ENCODE measurements around the gene MAP7D1. TPM values are rescaled to one million over a fixed set of nuclear protein-coding genes. Genes with fewer than 3 reads are reported as not detected.
A peak's percentile ranks its signal among the peaks of the same experiment; 100 is the strongest.

MAP7D1 gene
- total and polyA plus RNA-seq, 10 of the 15 experiments (the other 5 are each of a cell fraction or from before 2014, with no cell fraction given) = 4.4 to 97.6 (median 24.2) TPM

DNA sequence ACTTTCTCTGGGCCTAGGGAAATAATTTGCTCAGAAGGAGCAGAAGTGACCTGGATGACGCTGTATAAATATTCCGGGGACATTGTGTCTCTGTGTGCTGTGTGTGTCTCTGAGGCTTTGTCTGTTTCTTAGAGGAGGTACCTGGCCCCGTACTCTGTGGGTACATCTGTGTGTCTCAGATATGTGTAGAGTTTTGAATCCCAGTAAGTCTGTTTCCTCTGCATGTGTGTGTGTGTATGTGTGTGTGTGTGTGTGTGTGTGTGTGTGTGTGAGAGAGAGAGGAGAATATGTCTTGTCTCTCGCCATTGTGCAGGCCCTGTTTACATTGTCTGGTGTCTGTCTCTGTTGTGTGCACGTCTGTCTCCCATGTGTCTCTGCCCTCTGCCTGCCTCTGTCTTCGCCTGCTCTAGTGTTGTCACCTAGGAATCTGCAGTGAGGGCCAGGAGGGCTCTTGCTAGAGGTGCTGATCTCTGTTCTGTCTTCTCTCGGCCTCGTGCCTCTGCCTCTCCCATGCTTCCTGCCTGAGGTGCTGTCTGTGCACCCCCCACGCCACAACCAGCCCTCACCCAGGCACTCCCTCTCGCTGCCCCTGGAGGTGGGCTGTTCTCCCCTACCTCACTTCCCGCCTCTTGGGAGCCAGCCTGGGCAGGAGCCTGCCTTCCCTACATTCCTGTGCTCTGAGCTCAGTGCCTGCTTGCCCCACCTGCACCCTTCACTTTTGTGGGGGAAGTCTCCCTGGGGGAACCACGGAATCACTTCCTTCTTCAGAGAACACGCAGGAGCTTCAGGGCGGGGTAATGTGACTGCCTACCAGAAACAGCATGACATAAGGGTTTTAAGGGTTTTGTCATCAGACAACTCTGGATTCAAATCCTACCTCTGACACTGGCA, 5.9 kb downstream of the MAP7D1 start:
- peak overlapping the region; percentile 89 for H3K9ac ChIP-seq (ENCODE audit: control insufficient read depth, insufficient read depth, low read length)
- 31% methylated on average over 14 of the region's 14 CpGs for WGBS (ENCODE audit: insufficient coverage, insufficient replicate concordance, low lambda C conversion rate, missing lambda C conversion rate)
- ATAC-seq (peak; percentile 60), DNase-seq (ENCODE audit: low read depth, low spot score) (no peak), FAIRE-seq (no peak)
- POLR2A ChIA-PET = interaction anchor here (0.6 to 5.4 kb wide), 11 partner anchors 10 to 1314 kb away, joined by 3 to 86 read pairs (median 5); partner anchors contain the start of genes THRAP3 and TRAPPC3
- peak overlapping the region; percentile 70 for H3K4me2 ChIP-seq (ENCODE audit: control insufficient read depth, insufficient read depth)
- peaks cover 51% of the 10 kb centered on the region for H3K4me1 ChIP-seq (ENCODE audit: control insufficient read depth, insufficient read depth, low read length)
- 0 out of 2 replicates have a peak overlapping the region, but pooled peaks have one; percentile 24 for H2AFZ ChIP-seq (ENCODE audit: control insufficient read depth, low read depth, low read length)
- no peaks in the 10 kb centered on the region for H3K27me3 ChIP-seq (replicated peaks in 1 of 2; ENCODE audit: control insufficient read depth in 2 of 2, insufficient read depth in 2 of 2, low read length in 1 of 2)
- BruUV-seq (replicated peaks) = TSS peak; percentile 80
- in situ Hi-C loops (cut with MboI) (no loop called here), intact Hi-C loops (cut with micrococcal nuclease; ENCODE audit: unreplicated experiment) (no loop called here)
- H4K20me1 ChIP-seq (ENCODE audit: control insufficient read depth, insufficient read depth) = no peaks in the 10 kb centered on the region; the same call in 1 of the 2 replicates
- SMC1A ChIA-PET (ENCODE audit: uncharacterized antibody, unreplicated experiment) = interaction anchor here (0.8 to 7.5 kb wide), 10 partner anchors 11 to 235 kb away, joined by 3 to 135 read pairs (median 4); partner anchors contain the start of genes SH3D21 and TRAPPC3
- peak overlapping the region; percentile 85 for H3K4me3 ChIP-seq
- H3K79me2 ChIP-seq (ENCODE audit: control insufficient read depth, insufficient read depth, low read length) = peaks cover 88% of the 10 kb centered on the region
- CTCF ChIA-PET = interaction anchor here (0.9 to 7.3 kb wide), 11 partner anchors 8 to 125 kb away, joined by 3 to 136 read pairs (median 5); partner anchors contain the start of genes THRAP3 and TRAPPC3
- RAD21 ChIA-PET (ENCODE audit: unreplicated experiment) = interaction anchor here (0.7 to 6.3 kb wide), 11 partner anchors 11 to 278 kb away, joined by 3 to 146 read pairs (median 4); partner anchors contain the start of genes THRAP3 and TRAPPC3
- peaks cover 0 to 8% of the 10 kb centered on the region in 2 experiments; a peak in 2 of 4 replicates for H3K36me3 ChIP-seq (ENCODE audit: control insufficient read depth in 2 of 2, insufficient read depth in 2 of 2, low read length in 1 of 2)
- H3K27ac ChIP-seq (ENCODE audit: control insufficient read depth, insufficient read depth) = peak overlapping the region; percentile 95
- H3K9me3 ChIP-seq (replicated peaks; ENCODE audit: control insufficient read depth, insufficient read depth, low read length) = no peaks in the 10 kb centered on the region
- TF ChIP-seq IKZF2 (IDR thresholded peaks at IDR 0.05) (peak; percentile 76 to 83), BHLHE40 (IDR thresholded peaks at IDR 0.05; ENCODE audit: borderline replicate concordance in 1 of 2, low read depth in 2 of 2, low read length in 1 of 2) (peak in 1 of 2 experiments; percentile 42; a peak in 2 of 4 replicates), NFYB (IDR thresholded peaks at IDR 0.05; ENCODE audit: insufficient read depth, low read depth, low read length) (no peak), ZNF217 (IDR thresholded peaks at IDR 0.05) (no peak), NRF1 (conservative IDR thresholded peaks at IDR 0.05; ENCODE audit: low read depth, low read length) (no peak), SPI1 (IDR thresholded peaks at IDR 0.05; ENCODE audit: borderline replicate concordance, insufficient read depth, low read depth, low read length) (peak; percentile 85), HDAC6 (IDR thresholded peaks at IDR 0.05; ENCODE audit: unreplicated experiment) (no peak), HDGF (IDR thresholded peaks at IDR 0.05) (peak; percentile 93), GATAD2B (conservative IDR thresholded peaks at IDR 0.05; ENCODE audit: low read depth) (peak; percentile 57; the same call in 1 of the 2 replicates), BRCA1 (IDR thresholded peaks at IDR 0.05; ENCODE audit: low read depth, low read length) (no peak), CHD2 (IDR thresholded peaks at IDR 0.05; ENCODE audit: borderline replicate concordance, low read depth, low read length) (peak; percentile 35; the same call in 1 of the 2 replicates), RAD51 (IDR thresholded peaks at IDR 0.05) (peak; percentile 35; the same call in 1 of the 2 replicates), ZNF384 (IDR thresholded peaks at IDR 0.05; ENCODE audit: borderline replicate concordance, low read depth, low read length) (no peak), ZNF24 (IDR thresholded peaks at IDR 0.05) (0 out of 2 replicates have a peak, but pooled peaks have one; percentile 16), CREB1 (IDR thresholded peaks at IDR 0.05; ENCODE audit: low read depth) (peak; percentile 86), LARP7 (IDR thresholded peaks at IDR 0.05) (peak; percentile 67; the same call in 1 of the 2 replicates), PAX8 (IDR thresholded peaks at IDR 0.05) (no peak), NBN (IDR thresholded peaks at IDR 0.05) (0 out of 2 replicates have a peak, but pooled peaks have one; percentile 47), RUNX3 (IDR thresholded peaks at IDR 0.05; ENCODE audit: low read length) (peak; percentile 59; the same call in 1 of the 2 replicates), MTA2 (IDR thresholded peaks at IDR 0.05; ENCODE audit: low read depth) (peak; percentile 43; the same call in 1 of the 2 replicates)
- TF ChIP-seq, protein P1, sequence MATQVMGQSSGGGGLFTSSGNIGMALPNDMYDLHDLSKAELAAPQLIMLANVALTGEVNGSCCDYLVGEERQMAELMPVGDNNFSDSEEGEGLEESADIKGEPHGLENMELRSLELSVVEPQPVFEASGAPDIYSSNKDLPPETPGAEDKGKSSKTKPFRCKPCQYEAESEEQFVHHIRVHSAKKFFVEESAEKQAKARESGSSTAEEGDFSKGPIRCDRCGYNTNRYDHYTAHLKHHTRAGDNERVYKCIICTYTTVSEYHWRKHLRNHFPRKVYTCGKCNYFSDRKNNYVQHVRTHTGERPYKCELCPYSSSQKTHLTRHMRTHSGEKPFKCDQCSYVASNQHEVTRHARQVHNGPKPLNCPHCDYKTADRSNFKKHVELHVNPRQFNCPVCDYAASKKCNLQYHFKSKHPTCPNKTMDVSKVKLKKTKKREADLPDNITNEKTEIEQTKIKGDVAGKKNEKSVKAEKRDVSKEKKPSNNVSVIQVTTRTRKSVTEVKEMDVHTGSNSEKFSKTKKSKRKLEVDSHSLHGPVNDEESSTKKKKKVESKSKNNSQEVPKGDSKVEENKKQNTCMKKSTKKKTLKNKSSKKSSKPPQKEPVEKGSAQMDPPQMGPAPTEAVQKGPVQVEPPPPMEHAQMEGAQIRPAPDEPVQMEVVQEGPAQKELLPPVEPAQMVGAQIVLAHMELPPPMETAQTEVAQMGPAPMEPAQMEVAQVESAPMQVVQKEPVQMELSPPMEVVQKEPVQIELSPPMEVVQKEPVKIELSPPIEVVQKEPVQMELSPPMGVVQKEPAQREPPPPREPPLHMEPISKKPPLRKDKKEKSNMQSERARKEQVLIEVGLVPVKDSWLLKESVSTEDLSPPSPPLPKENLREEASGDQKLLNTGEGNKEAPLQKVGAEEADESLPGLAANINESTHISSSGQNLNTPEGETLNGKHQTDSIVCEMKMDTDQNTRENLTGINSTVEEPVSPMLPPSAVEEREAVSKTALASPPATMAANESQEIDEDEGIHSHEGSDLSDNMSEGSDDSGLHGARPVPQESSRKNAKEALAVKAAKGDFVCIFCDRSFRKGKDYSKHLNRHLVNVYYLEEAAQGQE (IDR thresholded peaks at IDR 0.05; ENCODE audit: low read depth, low read length) = no peak
